BE2C (cell line): ENCODE results near the gene DLX4.

Experiments
- DNase-seq: peaks from one replicate; pipeline ENCODE4 v3.0.0-alpha.2; 2020
- H3K27me3 ChIP-seq: fragments of 250-450 bp; sonication (Bioruptor Pico); 2 replicates; pipeline ENCODE4 v1.5.1; 2020; ENCODE audit warnings: mild to moderate bottlenecking
- H3K36me3 ChIP-seq: fragments of 250-450 bp; sonication (Bioruptor Pico); 2 replicates; pipeline ENCODE4 v1.5.1; 2020; ENCODE audit warnings: mild to moderate bottlenecking
- H3K4me1 ChIP-seq: fragments of 250-450 bp; sonication (Bioruptor Pico); 2 replicates; pipeline ENCODE4 v1.5.1; 2020
- H3K4me3 ChIP-seq: 2 replicates; pipeline ENCODE4 v1.5.1; 2011; ENCODE audit warnings: low read depth, low read length
- H3K9me3 ChIP-seq: fragments of 250-450 bp; sonication (Bioruptor Pico); 2 replicates; pipeline ENCODE4 v1.5.1; 2020
- TF ChIP-seq, protein P1 (sequence below): IDR thresholded peaks from 2 replicates; pipeline ENCODE4 v1.5.1; 2012; ENCODE audit warnings: mild to moderate bottlenecking, low read depth, low read length

The DLX4 gene

DNA sequence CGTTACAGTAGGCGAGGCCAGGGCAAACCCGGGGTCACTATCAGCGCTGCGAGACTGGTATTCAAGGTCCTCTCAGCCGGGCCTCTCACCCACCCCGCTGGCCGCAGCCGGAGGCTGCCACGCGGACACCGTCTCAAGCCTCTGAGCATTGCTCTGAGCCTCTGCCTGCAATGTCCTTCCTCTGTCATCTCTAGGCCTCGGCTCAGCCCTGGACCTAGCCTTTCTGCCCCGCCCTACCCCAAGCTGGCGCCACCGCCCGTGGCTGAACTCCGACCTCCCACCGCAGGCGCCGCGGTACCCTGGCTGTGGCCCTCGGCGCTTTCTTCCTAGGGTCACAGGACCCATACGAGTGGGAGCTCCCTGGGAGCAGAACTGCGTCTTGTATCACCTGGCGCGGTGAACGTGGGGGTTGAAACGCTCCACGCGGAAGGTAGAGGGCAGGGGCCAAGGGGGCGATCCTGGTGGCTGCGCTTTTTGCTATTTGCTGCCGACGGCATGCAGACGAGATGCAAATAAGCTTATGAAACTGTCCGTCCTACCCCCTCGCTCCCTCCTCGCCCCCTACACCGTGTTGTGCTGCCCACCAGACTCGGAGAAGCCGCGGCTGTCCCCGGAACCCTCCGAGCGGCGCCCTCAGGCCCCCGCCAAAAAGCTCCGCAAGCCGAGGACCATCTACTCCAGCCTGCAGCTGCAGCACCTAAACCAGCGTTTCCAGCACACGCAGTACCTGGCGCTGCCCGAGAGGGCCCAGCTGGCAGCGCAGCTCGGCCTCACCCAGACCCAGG lies 3.7 kb downstream of the DLX4 start:
- Histone ChIP-seq H3K9me3 (no peaks in the 10 kb centered on the region), H3K4me3 (no peak overlapping the region), H3K36me3 (no peaks in the 10 kb centered on the region), H3K27me3 (peaks cover 67% of the 10 kb centered on the region), H3K4me1 (no peaks in the 10 kb centered on the region)
- TF ChIP-seq, protein P1, sequence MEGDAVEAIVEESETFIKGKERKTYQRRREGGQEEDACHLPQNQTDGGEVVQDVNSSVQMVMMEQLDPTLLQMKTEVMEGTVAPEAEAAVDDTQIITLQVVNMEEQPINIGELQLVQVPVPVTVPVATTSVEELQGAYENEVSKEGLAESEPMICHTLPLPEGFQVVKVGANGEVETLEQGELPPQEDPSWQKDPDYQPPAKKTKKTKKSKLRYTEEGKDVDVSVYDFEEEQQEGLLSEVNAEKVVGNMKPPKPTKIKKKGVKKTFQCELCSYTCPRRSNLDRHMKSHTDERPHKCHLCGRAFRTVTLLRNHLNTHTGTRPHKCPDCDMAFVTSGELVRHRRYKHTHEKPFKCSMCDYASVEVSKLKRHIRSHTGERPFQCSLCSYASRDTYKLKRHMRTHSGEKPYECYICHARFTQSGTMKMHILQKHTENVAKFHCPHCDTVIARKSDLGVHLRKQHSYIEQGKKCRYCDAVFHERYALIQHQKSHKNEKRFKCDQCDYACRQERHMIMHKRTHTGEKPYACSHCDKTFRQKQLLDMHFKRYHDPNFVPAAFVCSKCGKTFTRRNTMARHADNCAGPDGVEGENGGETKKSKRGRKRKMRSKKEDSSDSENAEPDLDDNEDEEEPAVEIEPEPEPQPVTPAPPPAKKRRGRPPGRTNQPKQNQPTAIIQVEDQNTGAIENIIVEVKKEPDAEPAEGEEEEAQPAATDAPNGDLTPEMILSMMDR = no peak
- no peak for DNase-seq

- Histone ChIP-seq H3K9me3 (no peaks in the 10 kb centered on the region), H3K4me3 (no peak overlapping the region), H3K36me3 (no peaks in the 10 kb centered on the region), H3K4me1 (no peaks in the 10 kb centered on the region), H3K27me3 (peaks cover 61% of the 10 kb centered on the region)
- TF ChIP-seq, protein P1 = no peak
- DNase-seq = no peak
Observed at GRCh38 chr17:49973271-49973615, 4.3 kb downstream of the DLX4 start.

- Histone ChIP-seq H3K27me3 (peaks cover 41% of the 10 kb centered on the region), H3K9me3 (no peaks in the 10 kb centered on the region), H3K4me1 (no peaks in the 10 kb centered on the region), H3K36me3 (no peaks in the 10 kb centered on the region), H3K4me3 (no peak overlapping the region)
- TF ChIP-seq, protein P1 = no peak
- DNase-seq = no peak
Observed at GRCh38 chr17:49975531-49975930, 6.5 kb downstream of the DLX4 start.

- H3K27me3 ChIP-seq = peaks cover 33% of the 10 kb centered on the region
- TF ChIP-seq, protein P1 = no peak
Observed at GRCh38 chr17:49976163-49976827, 7.3 kb downstream of the DLX4 start.

DNA sequence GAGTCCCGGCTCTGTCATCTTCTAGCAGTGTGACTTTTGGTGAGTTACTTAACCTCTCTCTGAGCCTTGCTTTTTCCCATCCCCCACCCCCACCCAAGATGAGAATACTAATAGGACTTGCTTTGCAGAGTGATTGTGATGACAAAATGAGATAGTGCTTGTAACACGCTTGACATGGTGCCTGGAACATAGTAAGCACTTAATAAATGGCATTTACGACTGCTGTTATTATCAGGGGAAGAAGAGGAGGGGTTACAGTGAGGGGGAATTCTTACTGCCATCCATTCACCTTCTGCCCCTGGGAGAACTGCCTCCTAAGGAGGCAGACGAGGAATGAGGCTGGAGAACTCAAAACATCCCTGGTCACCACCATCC lies 7.8 kb downstream of the DLX4 start:
- H3K4me1 ChIP-seq = 0 out of 2 replicates have a peak, but pooled peaks cover 2% of the 10 kb centered on the region
- H3K27me3 ChIP-seq = peaks cover 28% of the 10 kb centered on the region
- TF ChIP-seq, protein P1 = no peak

More at GRCh38 chr17:49976163-49976827, 7.3 kb downstream of the DLX4 start:
- DNase-seq = no peak
- Histone ChIP-seq H3K9me3 (no peaks in the 10 kb centered on the region), H3K36me3 (no peaks in the 10 kb centered on the region), H3K4me1 (0 out of 2 replicates have a peak, but pooled peaks cover 2% of the 10 kb centered on the region), H3K4me3 (no peak overlapping the region)

More for the DNA sequence above, 7.8 kb downstream of the DLX4 start:
- Histone ChIP-seq H3K4me3 (no peak overlapping the region), H3K9me3 (no peaks in the 10 kb centered on the region), H3K36me3 (no peaks in the 10 kb centered on the region)
- DNase-seq = no peak
